ENCODE results near the gene SV2B. TPM values are rescaled to one million over a fixed set of nuclear protein-coding genes. Genes with fewer than 3 reads are reported as not detected.

Gene SV2B
- total RNA-seq, 2 experiments from 2014 or later, result not detected

- H3K27ac ChIP-seq (ENCODE audit: low read depth in 1 of 2, low read length in 2 of 2), result no peak overlapping the region
- H3K4me1 ChIP-seq (ENCODE audit: insufficient read depth, low read length), result no peaks in the 10 kb centered on the region
- ChIA-PET CTCF (no interaction called here), POLR2A (no interaction called here)
- TF ChIP-seq, protein P1, sequence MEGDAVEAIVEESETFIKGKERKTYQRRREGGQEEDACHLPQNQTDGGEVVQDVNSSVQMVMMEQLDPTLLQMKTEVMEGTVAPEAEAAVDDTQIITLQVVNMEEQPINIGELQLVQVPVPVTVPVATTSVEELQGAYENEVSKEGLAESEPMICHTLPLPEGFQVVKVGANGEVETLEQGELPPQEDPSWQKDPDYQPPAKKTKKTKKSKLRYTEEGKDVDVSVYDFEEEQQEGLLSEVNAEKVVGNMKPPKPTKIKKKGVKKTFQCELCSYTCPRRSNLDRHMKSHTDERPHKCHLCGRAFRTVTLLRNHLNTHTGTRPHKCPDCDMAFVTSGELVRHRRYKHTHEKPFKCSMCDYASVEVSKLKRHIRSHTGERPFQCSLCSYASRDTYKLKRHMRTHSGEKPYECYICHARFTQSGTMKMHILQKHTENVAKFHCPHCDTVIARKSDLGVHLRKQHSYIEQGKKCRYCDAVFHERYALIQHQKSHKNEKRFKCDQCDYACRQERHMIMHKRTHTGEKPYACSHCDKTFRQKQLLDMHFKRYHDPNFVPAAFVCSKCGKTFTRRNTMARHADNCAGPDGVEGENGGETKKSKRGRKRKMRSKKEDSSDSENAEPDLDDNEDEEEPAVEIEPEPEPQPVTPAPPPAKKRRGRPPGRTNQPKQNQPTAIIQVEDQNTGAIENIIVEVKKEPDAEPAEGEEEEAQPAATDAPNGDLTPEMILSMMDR (IDR thresholded peaks at IDR 0.05), result no peak
- H3K36me3 Mint-ChIP-seq (ENCODE audit: low read depth), result no peaks in the 10 kb centered on the region
- intact Hi-C loops (cut with DNase I, micrococcal nuclease), result no loop called here
- no peaks in the 10 kb centered on the region for H3K9me3 Mint-ChIP-seq
- ATAC-seq (ENCODE audit: poor library complexity) (no peak), DNase-seq (no peak)
- no peak overlapping the region for H3K4me3 ChIP-seq (ENCODE audit: low read length)
- H3K4me3 Mint-ChIP-seq, result no peak overlapping the region
- H3K9me3 ChIP-seq (ENCODE audit: control insufficient read depth in 1 of 2, insufficient read depth in 1 of 2, low read length in 2 of 2), result no peaks in the 10 kb centered on the region
- no peaks in the 10 kb centered on the region for H3K4me1 Mint-ChIP-seq (ENCODE audit: low read depth)
- no peaks in the 10 kb centered on the region for H3K36me3 ChIP-seq (ENCODE audit: insufficient read depth, low read length)
- H3K27me3 ChIP-seq (ENCODE audit: control insufficient read depth in 1 of 2, insufficient read depth in 2 of 2, low read length in 2 of 2), result peaks cover 9 to 27% of the 10 kb centered on the region in 2 experiments
- peaks cover 56% of the 10 kb centered on the region for H3K27me3 Mint-ChIP-seq
- no peak overlapping the region for H3K27ac Mint-ChIP-seq
These were observed 83.5 kb downstream of the SV2B start for GRCh38 chr15:91183596-91183995.

DNA sequence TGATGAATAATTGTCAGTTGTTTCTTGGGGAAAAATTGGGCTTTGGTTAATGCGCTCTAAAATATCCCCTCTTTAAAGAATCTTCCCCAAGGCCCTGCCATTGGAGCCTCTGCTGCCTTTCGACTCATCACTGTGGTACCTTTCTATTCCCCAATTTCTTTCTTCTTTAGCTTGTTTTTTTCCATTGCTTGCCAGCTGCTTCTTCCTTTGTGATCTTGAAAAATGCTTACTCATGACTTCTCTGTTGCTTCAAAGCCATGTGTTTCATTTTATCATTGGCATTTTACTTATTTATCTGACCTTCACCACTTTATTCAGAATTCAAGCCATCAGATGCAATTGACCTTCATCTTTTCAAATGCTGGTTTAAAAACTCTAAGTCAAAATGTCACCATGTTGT is 84.4 kb downstream of the SV2B start:
- no peak overlapping the region for H3K27ac Mint-ChIP-seq
- H3K4me3 ChIP-seq (ENCODE audit: low read length), result no peak overlapping the region
- ATAC-seq (ENCODE audit: poor library complexity) (no peak), DNase-seq (no peak)
- POLR2A ChIA-PET, result no interaction called here
- intact Hi-C loops (cut with DNase I, micrococcal nuclease), result no loop called here
- TF ChIP-seq, protein P1 (IDR thresholded peaks at IDR 0.05), result no peak
- H3K9me3 Mint-ChIP-seq, result no peaks in the 10 kb centered on the region
- peaks cover 9 to 27% of the 10 kb centered on the region in 2 experiments for H3K27me3 ChIP-seq (ENCODE audit: control insufficient read depth in 1 of 2, insufficient read depth in 2 of 2, low read length in 2 of 2)
- no peak overlapping the region for H3K4me3 Mint-ChIP-seq
- no peaks in the 10 kb centered on the region for H3K36me3 ChIP-seq (ENCODE audit: insufficient read depth, low read length)
- H3K36me3 Mint-ChIP-seq (ENCODE audit: low read depth), result no peaks in the 10 kb centered on the region
- peaks cover 56% of the 10 kb centered on the region for H3K27me3 Mint-ChIP-seq
- no peak overlapping the region for H3K27ac ChIP-seq (ENCODE audit: low read depth in 1 of 2, low read length in 2 of 2)
- no peaks in the 10 kb centered on the region for H3K4me1 Mint-ChIP-seq (ENCODE audit: low read depth)
- CTCF ChIA-PET, result no interaction called here
- H3K9me3 ChIP-seq (ENCODE audit: control insufficient read depth in 1 of 2, insufficient read depth in 1 of 2, low read length in 2 of 2), result no peaks in the 10 kb centered on the region
- no peaks in the 10 kb centered on the region for H3K4me1 ChIP-seq (ENCODE audit: insufficient read depth, low read length)

DNA sequence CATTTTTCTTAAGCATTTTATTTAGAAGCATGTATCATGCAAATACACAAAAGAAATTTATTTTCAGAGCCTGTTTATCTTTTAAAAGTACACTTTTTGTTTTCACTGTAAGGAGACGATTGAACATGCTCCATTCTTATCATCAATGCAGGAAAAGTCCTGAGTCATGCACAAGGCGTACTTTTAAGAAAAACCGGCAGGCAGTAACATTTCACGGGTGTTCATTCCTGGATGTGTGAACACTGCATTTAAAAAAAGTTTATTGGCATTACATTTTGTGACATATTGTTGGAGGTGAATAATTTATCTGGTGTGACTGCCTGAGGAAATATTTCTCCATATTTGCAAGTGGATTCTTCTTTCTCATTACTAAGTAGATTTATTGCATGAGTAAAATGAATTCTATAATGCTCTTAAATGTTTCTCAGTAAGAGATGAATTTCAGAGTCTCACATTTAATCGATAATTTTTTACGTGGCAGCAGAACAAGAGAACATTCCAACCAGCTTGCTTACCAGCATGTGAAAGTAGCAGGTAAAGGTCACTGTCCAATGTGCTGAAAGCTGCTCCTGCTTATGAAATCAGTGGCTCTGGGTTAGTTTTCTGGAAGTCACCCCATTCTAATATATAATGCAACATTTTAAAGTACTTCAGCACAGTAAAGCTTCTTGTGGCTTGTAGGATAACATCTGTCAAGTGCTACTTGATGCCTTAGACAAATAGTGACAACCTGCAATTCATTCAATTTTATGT is 87.0 kb downstream of the SV2B start:
- no peak overlapping the region for H3K27ac ChIP-seq (ENCODE audit: low read depth in 1 of 2, low read length in 2 of 2)
- H3K27ac Mint-ChIP-seq, result no peak overlapping the region
- peaks cover 13 to 35% of the 10 kb centered on the region in 2 experiments for H3K27me3 ChIP-seq (ENCODE audit: control insufficient read depth in 1 of 2, insufficient read depth in 2 of 2, low read length in 2 of 2)
- H3K9me3 Mint-ChIP-seq, result no peaks in the 10 kb centered on the region
- no peaks in the 10 kb centered on the region for H3K36me3 ChIP-seq (ENCODE audit: insufficient read depth, low read length)
- ChIA-PET POLR2A (no interaction called here), CTCF (no interaction called here)
- H3K9me3 ChIP-seq (ENCODE audit: control insufficient read depth in 1 of 2, insufficient read depth in 1 of 2, low read length in 2 of 2), result no peaks in the 10 kb centered on the region
- H3K4me1 ChIP-seq (ENCODE audit: insufficient read depth, low read length), result no peaks in the 10 kb centered on the region
- no peaks in the 10 kb centered on the region for H3K36me3 Mint-ChIP-seq (ENCODE audit: low read depth)
- TF ChIP-seq, protein P1 (IDR thresholded peaks at IDR 0.05), result no peak
- no peaks in the 10 kb centered on the region for H3K4me1 Mint-ChIP-seq (ENCODE audit: low read depth)
- peak in 2 of 14 experiments; percentile 4 to 14 for DNase-seq
- no peak overlapping the region for H3K4me3 ChIP-seq (ENCODE audit: low read length)
- H3K27me3 Mint-ChIP-seq, result peaks cover 59% of the 10 kb centered on the region
- H3K4me3 Mint-ChIP-seq, result no peak overlapping the region
- no peak for ATAC-seq (ENCODE audit: poor library complexity)
- intact Hi-C loops (cut with DNase I, micrococcal nuclease), result no loop called here

Measured in CD4-positive, alpha-beta T cell (primary cell).